SH-SY5Y (cell line): ENCODE data around the gene NASP.

Experiments used
- GATA2 ChIP-seq: IDR thresholded peaks from 2 replicates; pipeline ENCODE4 v1.6.1; 2011; ENCODE audit warnings: mild to moderate bottlenecking, low read depth, low read length
- GATA3 ChIP-seq: IDR thresholded peaks from 2 replicates; pipeline ENCODE4 v1.6.1; 2011; ENCODE audit warnings: low read depth, mild to moderate bottlenecking, low read length, moderate library complexity

GRCh38 chr1:45621895-45622523 is 38.2 kb downstream of the NASP start:
- TF ChIP-seq GATA2 (no peak), GATA3 (no peak)
